ENCODE results near the gene VSIG4. TPM values are rescaled to one million over a fixed set of nuclear protein-coding genes. Genes with fewer than 3 reads are reported as not detected.
"Not testable (repeated sequence)": the region's sequence is repeated elsewhere in the genome, so short reads cannot be mapped to it uniquely, and the experiment has no call there.

VSIG4 gene
- total RNA-seq, 3 donors from 2014 or later: 7.3 to 80.5 (median 79.9) TPM

- Histone ChIP-seq H3K9me3 (no peaks in the 10 kb centered on the region), H3K36me3 (ENCODE audit: low read depth) (no peaks in the 10 kb centered on the region), H3K4me1 (ENCODE audit: low read depth) (no peaks in the 10 kb centered on the region), H3K4me3 (no peak overlapping the region)
- DNase-seq (no peak), ATAC-seq (no peak)
- intact Hi-C loops (cut with DNase I, micrococcal nuclease): no loop called here
- no peak for TF ChIP-seq CTCF (IDR thresholded peaks at IDR 0.05)
Measured at GRCh38 chrX:65976161-65976560, 63.7 kb downstream of the VSIG4 start.

GRCh38 chrX:65975161-65975751 is 64.6 kb downstream of the VSIG4 start:
- H3K4me1 ChIP-seq (ENCODE audit: low read depth); H3K9me3 ChIP-seq; DNase-seq; intact Hi-C loops (cut with DNase I, micrococcal nuclease); ATAC-seq; H3K36me3 ChIP-seq (ENCODE audit: low read depth); H3K4me3 ChIP-seq: not testable (repeated sequence)

Other genes with a start within 250 kb of the VSIG4 start
- 100 to 1,000 TPM; 160 to 225 (median 187) TPM for gene HEPH, start 124.2 kb upstream of the VSIG4 start, total RNA-seq

Measured in mucosa of descending colon (tissue), 3 donors.